ENCODE data around the gene MAD1L1.
A peak's percentile ranks its signal among the peaks of the same experiment; 100 is the strongest.
"Not testable (repeated sequence)": the region's sequence is repeated elsewhere in the genome, so short reads cannot be mapped to it uniquely, and the experiment has no call there.

Gene MAD1L1

DNA sequence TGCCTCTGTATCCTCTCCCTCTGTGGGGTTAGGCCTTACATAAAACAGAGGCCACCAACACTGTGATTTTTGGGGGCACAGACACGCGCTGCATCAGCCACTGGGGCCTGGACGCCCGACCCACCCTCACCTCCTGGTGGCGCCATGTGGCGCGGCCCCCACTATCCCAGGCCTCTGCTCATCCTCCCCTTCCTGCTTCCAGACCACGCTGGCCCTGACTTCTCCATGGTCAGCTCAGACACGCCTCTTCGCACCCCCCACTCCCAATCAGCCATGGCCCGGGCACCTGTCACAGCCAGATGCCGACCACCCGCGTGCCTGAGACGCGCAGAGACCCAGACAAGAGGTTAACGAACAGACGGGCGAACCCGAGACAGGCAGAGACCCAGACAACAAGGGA, 298.7 kb downstream of the MAD1L1 start:
- no peak for DNase-seq (ENCODE audit: low read depth in 2 of 2, low spot score in 1 of 2)

DNA sequence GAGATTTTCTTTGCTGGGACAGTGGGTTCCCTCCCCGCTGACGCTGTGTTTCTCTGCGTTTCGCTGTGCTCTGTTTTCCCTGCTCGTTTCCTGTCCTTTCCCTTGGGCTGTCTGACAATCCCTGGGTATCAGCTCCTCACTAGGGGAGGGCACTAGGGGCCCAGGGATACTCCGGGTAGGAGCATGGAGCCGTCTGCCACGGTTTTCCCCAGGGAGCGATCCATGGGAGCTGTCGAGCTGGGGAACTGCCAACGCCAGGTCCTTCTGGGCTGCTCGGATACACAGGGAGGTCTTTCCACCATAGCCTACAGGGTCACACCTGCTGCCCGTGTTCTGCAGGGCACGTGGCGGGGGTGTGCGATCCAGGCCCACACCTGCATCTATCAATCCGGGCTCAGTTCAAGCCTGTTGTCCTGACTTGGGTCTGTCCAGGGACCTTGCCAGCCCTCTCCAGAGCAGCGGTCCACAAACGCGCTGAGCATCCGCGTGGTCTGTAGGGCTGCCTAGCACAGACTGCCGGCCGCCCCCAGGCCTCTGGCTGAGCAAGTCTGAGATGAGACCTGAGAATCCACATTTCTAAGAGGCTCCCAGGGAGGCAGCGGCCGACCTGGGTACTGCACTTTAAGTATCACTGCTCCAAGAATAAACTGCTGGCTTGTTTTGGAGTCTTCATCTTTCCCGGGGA, 299.5 kb downstream of the MAD1L1 start:
- DNase-seq (ENCODE audit: low read depth in 2 of 2, low spot score in 1 of 2) = no peak

DNA sequence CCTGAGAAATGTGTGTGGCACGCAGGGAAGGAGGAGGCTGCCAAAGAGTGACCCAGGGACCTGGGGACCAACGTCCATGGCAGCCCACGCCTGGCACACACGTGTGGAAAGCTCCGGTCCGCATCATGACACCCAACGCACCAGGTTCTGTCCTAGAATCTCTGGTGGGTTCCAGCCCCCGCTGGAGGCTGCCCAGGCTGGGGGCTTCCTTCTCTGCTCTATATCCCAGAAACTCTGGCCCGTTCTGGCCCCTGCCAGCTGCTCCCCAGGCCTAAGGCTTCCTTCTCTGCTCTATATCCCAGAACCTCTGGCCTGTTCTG, 300.8 kb downstream of the MAD1L1 start:
- DNase-seq (ENCODE audit: low read depth in 2 of 2, low spot score in 1 of 2) = no peak

DNA sequence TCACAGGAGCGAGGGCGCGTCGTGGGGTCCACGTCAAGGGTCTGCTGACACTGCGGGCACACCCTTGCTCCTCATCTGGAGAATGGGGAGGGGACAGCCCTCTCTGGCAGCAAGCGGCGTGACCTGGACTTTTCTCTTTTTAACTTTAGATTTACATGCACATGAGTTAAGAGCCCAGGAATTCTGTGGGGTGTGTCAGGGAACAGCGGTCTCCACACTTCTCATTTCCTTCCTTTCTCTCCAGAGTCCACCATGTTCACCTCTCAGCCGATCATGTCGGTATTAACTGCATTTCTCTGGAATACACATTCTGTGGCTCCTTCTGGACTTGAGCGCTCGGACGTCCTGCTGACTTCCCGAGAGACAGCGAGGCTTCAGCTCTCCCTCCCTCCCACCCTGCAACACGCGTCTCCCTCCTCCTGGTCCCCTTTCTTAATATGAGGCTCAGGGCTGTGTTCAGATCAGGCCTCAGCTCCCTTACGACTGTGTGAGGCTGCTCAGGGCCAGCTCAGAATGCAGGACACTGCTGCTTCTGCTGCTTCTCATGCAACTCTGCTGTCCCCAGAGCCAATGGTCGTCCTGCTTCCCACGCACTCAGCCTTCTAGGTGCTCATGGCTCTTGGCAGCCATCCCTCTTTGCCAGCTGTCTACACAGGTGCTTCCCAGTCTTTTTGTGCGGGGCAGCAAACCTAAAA, 301.3 kb downstream of the MAD1L1 start:
- no peak for DNase-seq (ENCODE audit: low read depth in 2 of 2, low spot score in 1 of 2)

DNA sequence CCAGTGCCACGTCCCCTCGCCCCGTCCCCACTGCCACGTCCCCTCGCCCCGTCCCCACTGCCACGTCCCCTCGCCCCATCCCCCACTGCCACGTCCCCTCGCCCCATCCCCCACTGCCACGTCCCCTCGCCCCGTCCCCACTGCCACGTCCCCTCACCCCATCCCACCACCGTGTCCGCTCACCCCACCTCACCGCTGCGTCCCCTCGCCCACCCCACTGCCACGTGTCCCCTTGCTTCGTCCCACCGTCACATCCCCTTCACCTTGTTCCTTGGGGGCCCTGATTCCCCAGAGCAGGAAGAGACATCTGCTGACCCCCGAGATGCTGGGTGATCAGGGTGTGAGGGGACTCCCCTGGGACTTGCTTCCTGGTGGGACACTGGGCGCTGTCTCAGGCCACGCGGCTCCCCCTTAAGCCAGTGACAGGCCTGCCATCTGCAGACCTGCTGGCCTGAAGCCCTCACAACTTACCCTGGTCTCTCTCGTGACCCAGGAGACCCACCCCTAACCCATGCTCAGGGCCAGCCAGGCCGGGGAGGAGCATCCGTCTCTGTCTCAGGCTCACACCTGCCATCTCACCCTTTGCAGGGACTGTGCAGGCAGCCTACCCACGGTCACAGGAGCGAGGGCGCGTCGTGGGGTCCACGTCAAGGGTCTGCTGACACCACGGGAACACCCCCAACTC, 302.2 kb downstream of the MAD1L1 start:
- DNase-seq (ENCODE audit: low read depth in 2 of 2, low spot score in 1 of 2) = no peak

DNA sequence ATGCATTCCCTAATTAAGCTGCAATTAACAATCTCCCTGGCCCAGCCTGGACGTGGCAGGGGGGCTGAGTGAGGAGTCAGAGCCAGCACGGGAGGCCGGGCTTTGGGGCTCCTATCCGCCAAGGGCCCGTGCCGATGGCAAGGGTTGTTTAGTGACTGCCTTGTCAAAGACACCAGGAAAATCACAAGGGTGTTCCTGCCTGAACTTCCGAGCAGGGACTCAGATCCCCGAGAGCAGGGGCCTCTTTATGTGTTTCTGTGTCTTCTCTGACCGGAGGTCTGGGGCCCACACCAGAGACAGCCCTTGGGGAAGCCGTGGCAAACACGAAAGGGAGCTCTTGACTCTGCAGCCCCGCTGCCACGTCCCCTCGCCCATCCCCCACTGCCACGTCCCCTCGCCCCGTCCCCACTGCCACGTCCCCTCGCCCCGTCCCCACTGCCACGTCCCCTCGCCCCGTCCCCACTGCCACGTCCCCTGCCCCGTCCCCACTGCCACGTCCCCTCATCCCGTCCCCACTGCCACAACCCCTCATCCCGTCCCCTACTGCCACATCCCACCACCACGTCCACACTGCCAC, 303.3 kb downstream of the MAD1L1 start:
- not testable (repeated sequence) for DNase-seq (ENCODE audit: low read depth in 2 of 2, low spot score in 1 of 2)

DNA sequence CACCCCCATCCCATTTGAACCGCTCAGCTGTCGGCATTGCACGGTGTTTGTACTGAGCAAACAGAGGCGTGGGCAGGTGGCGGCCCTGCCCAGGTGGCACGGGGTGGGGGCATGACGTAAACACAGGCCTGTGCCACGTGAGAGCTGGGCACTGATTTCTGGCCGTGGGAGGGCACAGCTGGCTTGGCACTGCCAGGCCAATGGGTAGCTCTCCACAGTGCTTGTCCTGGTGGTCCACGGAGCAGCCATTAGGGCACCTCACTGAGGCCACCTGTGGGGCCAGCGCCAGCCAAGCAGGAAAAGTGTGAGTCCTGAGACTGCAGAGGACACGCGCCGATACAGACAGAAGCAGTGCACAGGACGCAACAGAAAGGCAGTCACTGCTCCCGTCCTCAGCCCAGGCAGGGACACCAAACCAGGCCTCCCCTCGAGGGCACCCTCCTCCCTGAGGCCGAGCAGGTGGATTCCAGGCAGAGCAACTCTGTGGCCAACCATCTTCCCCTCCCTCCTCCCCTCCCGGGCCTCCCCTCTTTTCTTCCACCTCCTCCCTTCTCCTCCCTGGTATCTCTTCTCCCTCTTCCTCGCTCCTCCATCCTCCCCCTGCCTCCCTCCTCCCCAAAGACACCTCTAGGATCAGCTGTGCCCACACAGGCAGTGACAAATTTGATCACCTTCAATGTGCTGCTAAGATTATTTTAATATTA, 303.9 kb downstream of the MAD1L1 start:
- DNase-seq (ENCODE audit: low read depth in 2 of 2, low spot score in 1 of 2) = no peak

DNA sequence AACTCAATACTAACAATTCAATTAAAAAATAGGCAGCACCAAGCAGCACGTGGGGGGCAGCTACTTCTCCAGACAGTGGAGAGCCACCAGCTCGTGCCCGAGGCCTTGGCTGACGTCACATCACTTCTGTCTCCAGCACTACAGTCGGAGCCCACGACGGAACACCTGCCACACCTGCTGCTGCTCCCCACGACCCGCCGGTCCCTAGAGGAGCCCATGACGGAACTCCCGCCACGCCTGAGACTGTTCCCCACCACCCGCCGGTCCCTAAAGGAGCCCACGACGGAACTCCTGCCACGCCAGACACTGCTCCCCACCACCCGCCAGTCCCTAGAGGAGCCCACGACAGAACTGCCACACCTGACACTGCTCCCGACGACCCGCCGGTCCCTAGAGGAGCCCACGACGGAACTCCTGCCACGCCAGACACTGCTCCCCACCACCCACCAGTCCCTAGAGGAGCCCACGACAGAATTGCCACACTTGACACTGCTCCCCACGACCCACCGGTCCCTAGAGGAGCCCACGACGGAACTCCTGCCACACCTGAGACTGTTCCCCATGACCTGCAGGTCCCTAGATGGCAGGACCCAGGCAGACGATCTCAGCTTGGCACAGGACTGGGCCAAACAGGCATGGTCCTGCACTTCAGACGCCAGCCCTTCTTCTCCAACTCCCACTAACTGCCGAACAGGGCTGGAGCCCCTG, 304.7 kb downstream of the MAD1L1 start:
- DNase-seq (ENCODE audit: low read depth in 2 of 2, low spot score in 1 of 2) = no peak

DNA sequence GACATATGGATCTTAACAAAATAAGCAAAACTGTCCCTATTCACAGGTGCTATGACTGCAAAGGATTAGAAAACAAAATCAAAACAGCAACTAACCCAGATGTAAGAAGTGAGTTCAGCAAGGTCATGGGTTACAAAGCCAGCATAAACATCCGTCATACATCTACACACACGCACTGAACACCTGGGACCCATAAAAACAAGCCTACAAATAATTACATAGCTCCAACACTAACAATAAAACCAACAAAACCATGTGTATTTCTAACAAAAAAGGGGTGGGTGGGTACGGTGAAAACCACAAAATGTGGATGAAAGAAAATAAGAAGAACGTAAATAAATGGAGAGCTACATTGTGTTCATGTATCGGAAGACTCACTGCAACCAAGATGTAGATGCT, 305.8 kb downstream of the MAD1L1 start:
- no peak for DNase-seq (ENCODE audit: low read depth in 2 of 2, low spot score in 1 of 2)

DNA sequence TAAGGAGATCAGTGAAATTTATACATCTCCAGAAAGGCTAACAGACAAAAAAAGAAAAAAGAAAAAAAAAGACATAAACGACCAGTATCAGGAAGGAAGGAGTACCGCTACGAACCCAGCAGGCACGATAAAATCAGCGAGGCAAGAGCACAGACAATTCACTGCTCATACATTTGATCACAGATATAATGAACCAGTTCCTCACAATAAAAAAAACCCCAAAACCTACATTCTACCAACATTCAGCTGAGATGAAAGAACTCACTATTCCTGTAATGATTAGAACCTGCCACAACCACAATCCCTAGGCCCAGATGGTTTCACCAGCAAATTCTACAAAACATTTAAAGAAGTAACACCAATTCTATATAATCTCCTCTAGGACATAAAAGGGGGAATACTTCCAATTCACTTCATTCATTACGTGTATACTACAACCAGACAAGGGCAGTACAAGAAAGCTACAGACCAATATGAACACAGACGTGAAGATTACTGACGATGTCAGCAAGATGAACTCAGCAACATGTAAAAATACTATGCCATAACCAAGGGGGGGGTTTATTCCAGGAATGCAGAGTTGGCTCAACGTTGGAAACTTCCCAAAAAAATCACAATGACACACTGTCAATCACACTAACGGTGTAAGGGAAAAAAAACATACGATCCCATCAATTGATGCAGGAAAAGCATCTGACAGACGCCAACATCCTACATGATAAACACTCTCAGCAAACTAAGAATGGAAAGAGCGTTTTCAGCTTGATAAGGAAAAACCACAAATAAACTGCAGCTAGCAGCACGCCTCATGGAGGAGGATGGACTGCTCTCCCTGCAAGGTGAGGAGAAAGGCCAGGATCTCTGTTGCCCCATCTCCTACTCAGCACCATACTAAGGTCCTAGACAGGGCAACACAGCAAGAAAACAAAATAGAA, 306.5 kb downstream of the MAD1L1 start:
- DNase-seq (ENCODE audit: low read depth in 2 of 2, low spot score in 1 of 2) = no peak

DNA sequence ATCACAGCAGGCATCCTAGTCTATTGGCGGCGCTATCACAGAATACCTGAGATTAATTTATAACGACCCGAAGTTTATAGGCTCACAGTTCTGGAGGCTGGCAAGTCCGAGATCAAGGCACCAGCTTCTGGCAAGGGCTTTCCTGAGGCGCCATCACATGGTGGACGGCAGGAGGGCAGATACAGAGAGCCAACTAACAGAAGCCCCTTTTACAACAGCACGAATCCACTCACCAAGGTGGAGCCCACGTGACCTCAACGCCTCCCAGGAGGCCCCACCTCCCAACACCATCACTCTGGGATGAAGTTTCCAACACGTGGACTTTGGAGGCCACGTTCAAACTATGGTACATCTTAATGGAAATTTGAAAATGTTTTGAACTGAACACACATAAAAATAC, 307.4 kb downstream of the MAD1L1 start:
- DNase-seq (ENCODE audit: low read depth in 2 of 2, low spot score in 1 of 2) = no peak

DNA sequence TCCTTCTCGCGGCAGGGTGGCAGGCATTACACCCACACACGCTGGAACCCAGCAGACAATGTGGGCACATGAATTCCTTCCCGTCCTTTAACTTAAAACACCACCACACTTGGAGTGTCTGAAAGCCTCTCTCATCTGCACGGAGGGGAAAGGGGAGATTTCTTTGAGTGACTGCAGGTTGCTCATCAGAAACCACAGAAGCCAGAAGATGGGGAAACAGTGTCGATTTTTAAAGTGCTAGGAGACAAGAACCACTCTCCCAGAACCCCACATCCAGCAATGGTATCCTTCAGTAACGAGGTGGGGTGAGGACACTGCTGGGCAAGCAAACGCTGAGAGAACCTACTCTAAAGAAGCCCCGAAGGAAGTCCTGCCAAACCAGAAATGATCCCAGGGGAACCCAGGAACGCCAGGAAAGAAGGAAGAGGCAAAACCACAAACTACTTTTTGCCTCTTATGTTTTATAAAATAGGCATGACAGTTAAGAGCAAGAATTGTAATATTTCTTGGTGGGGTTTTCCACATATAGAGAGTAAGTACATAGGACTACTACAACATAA, 308.4 kb downstream of the MAD1L1 start:
- no peak for DNase-seq (ENCODE audit: low read depth in 2 of 2, low spot score in 1 of 2)

DNA sequence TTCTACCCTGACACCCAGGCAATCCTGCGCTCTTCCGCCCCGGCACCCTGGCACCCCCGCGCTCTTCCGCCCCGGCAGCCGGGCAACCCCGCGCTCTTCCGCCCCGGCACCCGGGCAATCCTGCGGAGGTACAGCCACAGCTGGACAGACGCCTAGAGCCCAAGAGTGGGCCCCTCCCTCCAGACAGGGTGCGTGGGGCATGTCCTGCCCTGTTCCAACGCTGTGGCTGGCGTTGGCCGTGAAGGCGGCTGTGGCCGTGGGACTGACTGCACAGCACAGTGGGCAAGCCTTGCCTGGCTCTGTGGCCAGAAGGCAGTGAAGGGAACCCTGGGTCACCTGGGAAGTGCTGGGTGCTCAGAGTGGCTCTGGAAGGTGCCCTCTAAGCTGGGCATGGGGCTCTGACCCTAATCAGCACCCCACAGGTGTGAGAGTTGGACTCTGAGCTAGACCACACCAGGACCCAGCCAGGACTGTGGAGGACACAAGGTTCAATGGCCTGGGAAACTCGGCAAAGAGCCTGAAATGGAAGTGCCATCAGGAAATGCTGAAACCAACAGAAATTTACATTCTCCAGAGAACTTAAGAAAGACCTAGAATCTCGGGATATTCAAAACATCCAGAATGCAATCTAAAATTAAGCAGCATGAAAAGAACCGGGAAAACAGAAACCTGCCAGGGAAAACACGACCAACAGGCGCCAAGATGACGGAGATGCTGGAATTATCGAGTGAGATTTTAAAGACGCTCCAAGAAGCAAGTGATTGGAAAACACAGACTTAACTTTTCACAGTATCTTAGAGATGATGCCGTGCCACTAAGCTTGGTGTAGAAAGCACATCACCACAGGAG, 309.1 kb downstream of the MAD1L1 start:
- no peak for DNase-seq (ENCODE audit: low read depth in 2 of 2, low spot score in 1 of 2)

DNA sequence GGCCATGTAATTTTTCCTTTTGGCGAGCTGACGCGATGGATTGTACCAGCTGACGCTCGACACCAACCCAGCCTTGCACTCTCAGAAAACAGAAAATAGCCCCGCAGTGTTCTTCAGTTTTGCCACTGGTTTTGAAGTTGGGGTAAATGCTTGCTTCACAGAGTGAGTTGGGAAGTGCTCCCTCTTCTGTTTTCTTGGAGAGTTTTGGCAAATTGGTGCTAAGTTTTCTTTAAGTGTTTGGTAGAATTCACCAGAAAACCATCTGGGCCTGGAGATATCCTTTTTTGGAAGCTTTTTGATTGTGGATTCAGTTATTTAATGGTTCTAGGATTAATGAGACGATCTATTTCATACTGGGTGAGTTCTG, 309.9 kb downstream of the MAD1L1 start:
- no peak for DNase-seq (ENCODE audit: low read depth in 2 of 2, low spot score in 1 of 2)

DNA sequence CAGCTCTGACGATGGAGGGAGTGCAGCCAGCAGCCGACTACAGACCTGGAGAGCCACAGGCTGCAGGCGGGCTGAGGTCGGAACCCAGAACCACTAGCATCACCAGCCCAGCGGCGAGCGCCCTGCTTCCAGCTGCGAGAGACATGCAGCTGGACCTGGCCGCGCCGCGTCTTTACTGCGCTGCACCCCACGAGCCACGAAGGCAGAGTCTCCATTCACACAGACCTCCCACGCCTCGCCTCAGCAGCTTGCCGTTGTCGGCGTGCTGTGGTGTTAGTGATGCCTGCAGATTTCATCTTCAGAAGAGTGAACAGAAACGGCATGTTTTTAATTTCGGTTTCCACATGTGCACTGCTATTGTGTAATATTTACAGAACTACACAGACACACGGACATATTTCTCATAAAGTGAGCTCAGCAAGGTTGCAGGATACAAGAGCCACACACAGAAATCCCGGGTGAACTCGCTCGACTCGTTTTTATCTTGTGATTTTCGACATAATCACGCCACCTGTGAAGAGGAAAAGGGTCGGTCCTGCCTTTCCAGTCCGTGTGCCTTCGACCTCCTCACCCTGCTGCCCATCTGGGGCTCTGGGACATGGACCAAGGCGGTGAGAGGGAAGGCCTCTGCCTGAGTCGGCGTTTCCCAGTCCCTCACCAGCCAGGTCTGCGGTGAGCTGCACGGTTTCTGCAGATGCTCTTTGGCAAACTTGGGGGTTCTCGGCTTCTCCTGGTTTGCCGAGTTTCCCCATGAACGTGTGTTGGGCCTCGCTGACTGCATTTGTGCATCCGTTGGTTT, 310.5 kb downstream of the MAD1L1 start:
- peak in 1 of 2 donors; percentile 28 for DNase-seq (ENCODE audit: low read depth in 2 of 2, low spot score in 1 of 2)

DNA sequence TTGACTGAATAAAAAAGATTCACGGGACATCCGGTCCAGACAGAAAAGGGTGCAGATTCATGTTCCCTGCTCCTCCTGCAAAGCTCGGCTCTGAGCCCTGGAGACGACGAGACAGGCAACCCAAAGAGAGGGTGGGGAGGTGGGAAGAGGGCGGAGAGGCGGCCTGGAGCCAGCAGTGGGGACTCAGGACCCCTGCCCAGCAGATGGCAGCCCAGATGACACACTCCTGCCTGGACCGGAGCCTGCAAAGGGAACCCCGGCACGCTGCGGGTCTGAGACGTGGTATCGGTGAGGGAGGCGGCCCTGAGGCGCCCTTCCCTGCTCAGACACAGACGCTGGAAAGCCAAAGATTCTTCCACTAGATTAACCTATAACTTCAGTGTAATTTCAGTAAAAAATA, 311.9 kb downstream of the MAD1L1 start:
- no peak for DNase-seq (ENCODE audit: low read depth in 2 of 2, low spot score in 1 of 2)

DNA sequence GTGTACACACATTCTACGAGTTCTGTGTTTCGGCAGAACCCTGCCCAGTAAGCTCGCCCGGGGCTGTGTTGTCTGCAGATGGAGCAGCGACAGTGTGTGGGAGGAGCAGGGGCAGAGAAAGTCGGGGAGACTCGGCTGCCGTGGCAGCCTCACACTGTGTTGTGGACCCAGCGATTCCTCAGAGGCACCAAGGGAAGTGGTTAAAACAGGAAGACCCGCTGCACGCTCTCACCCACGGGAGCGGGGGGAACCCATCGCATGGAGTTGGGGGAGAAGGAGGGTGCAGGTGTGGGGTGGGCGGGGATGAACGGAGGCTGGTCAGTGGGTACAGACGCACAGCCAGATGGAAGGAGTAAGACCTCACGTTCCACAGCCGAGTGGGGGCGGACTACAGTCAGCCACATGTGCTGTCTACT, 312.5 kb downstream of the MAD1L1 start:
- DNase-seq (ENCODE audit: low read depth in 2 of 2, low spot score in 1 of 2) = peak in 1 of 2 donors; percentile 24

Measured in stimulated activated CD8-positive, alpha-beta memory T cell treated with anti-CD3 and anti-CD28 coated beads, Interleukin-4, amount 100 ng/mL, for 4 hours (primary cell).